ENCODE results near the gene SFXN2. TPM values are rescaled to one million over a fixed set of nuclear protein-coding genes. Genes with fewer than 3 reads are reported as not detected.
"Not testable (repeated sequence)": the region's sequence is repeated elsewhere in the genome, so short reads cannot be mapped to it uniquely, and the experiment has no call there.

The SFXN2 gene
- total RNA-seq, 1 experiment from 2014 or later = 11.6 TPM

DNA sequence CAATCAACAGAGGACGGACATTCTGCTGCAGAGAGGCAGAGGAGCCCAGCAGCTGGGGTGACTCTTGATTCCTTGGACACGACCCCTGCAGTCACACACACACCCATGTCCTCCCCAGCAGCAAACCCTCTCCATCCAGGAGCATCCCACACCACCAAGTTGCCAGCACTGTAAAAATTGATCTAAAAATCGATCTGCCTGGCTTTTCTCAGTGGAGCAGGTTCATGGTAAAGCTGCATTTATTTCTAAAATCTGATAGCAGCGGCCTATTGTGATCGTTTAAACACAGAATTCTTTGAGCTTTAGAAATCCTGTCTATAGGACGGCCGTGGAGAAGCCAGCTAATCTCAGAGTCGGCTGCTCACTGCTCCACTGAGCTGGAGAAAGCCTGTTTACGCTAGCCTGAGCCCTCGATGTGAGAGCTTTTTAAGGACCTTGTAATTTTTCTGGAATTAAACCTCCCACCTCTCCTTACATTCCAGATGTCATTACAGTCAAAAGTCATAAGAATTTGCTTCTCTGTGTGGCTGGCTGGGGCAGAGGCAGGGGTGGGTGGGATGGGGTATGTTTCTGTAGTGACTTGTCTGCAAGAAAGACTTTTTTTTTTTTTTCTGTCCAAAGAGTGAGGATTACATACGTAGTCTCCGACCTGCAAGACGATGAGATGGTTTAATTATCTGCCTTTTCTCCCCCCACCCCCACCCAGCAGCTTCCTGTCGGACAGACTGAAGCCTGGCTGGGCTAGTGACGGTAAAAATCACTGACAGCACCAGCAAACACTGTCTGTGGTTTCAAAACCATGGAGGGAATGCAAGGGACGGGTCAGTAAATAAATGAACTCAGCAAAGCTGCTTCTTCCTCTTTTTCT, 38.5 kb upstream of the SFXN2 start:
- peak; percentile 24 for DNase-seq
- H3K4me3 ChIP-seq (ENCODE audit: insufficient read depth, low read depth, low read length) = no peak overlapping the region
- no peaks in the 10 kb centered on the region for H3K36me3 ChIP-seq (replicated peaks; ENCODE audit: control insufficient read depth, insufficient read depth, low read length)

GRCh38 chr10:102676534-102677315, 37.7 kb upstream of the SFXN2 start:
- peak; percentile 39 for DNase-seq
- Histone ChIP-seq H3K27me3 (ENCODE audit: control insufficient read depth, insufficient read depth, low read length) (no peaks in the 10 kb centered on the region), H3K36me3 (replicated peaks; ENCODE audit: control insufficient read depth, insufficient read depth, low read length) (no peaks in the 10 kb centered on the region), H3K4me3 (ENCODE audit: insufficient read depth, low read depth, low read length) (no peak overlapping the region)

More for the DNA sequence above, 38.5 kb upstream of the SFXN2 start:
- H3K27me3 ChIP-seq (ENCODE audit: control insufficient read depth, insufficient read depth, low read length) = no peaks in the 10 kb centered on the region

DNA sequence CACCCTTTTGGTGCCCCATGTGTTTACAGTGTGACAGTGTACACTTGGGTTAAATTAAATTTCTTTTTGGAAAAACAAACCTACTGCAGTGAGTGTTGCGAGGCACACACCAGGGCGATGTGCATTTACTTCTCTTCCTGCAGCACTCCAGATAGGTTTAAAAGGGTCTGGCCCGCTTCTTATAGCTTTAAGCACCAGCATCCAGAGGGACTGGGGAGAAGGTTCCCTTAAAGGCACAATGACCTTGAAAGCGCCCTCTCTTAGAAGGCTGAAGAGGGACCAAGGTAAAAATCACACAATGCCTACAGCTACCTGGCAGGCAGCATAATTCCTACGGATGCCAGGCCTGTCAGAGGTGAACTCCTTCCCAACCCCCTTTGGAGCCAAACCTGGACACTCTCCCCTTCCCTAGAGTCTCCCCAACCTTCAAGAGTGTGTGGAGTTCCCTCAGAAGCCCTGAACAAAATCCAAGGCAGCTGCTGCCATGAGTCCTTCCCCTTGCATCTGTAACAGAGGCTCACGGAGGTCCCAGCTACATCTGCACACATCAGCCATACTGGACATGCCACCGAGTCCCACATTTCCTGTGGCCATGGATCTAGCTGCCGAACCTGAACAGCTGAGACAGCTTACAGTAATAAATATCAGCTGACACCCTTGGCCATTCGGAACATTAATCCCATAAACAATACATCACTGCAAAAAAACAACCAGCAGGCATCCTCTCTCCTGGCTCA, 36.9 kb upstream of the SFXN2 start:
- DNase-seq = no peak
- Histone ChIP-seq H3K36me3 (replicated peaks; ENCODE audit: control insufficient read depth, insufficient read depth, low read length) (no peaks in the 10 kb centered on the region), H3K4me3 (ENCODE audit: insufficient read depth, low read depth, low read length) (no peak overlapping the region), H3K27me3 (ENCODE audit: control insufficient read depth, insufficient read depth, low read length) (no peaks in the 10 kb centered on the region)

DNA sequence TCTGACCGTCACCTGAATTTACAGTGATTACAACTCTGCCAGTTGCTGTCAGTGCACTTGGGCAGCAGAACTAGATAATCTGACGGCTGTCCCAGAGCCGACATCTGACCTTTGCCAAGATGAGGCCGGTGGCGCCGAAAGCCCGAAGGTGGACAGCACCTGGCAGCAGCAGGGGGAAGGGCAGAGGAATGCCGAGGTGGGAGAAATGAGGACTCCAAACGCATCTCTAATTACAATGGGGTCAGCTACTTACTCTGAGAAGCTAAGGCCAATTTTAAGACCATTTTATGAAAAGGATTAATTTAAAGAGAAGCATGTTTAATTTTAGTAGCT, 36.4 kb upstream of the SFXN2 start:
- Histone ChIP-seq H3K36me3 (replicated peaks; ENCODE audit: control insufficient read depth, insufficient read depth, low read length) (no peaks in the 10 kb centered on the region), H3K27me3 (ENCODE audit: control insufficient read depth, insufficient read depth, low read length) (no peaks in the 10 kb centered on the region), H3K4me3 (ENCODE audit: insufficient read depth, low read depth, low read length) (no peak overlapping the region)
- DNase-seq = peak; percentile 46

GRCh38 chr10:102678842-102679289, 35.6 kb upstream of the SFXN2 start:
- no peaks in the 10 kb centered on the region for H3K27me3 ChIP-seq (ENCODE audit: control insufficient read depth, insufficient read depth, low read length)
- no peak overlapping the region for H3K4me3 ChIP-seq (ENCODE audit: insufficient read depth, low read depth, low read length)
- DNase-seq = peak; percentile 93
- H3K36me3 ChIP-seq (replicated peaks; ENCODE audit: control insufficient read depth, insufficient read depth, low read length) = no peaks in the 10 kb centered on the region

DNA sequence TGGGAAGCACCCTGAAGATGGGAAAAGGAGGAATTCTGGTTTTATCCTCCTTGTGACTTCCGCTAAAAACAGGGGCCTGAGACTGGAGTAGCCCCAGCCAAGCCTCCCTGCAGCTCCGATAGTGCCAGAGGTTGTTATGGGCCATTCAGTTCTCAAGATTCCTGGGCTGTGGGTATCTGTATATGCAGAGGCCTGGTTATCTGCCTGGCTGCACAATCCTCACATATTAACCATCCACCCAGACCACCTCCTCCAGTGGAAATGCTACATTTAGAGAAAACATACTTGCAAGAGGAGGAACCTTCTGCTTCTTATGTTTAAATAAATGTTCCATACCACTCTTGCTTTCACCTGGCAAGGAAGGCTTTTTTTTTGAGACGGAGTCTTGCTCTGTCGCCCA, 34.8 kb upstream of the SFXN2 start:
- no peak overlapping the region for H3K4me3 ChIP-seq (ENCODE audit: insufficient read depth, low read depth, low read length)
- H3K36me3 ChIP-seq (replicated peaks; ENCODE audit: control insufficient read depth, insufficient read depth, low read length) = no peaks in the 10 kb centered on the region
- DNase-seq = no peak
- no peaks in the 10 kb centered on the region for H3K27me3 ChIP-seq (ENCODE audit: control insufficient read depth, insufficient read depth, low read length)

- DNase-seq = no peak
- Histone ChIP-seq H3K36me3 (replicated peaks; ENCODE audit: control insufficient read depth, insufficient read depth, low read length) (peaks cover 4% of the 10 kb centered on the region), H3K27me3 (ENCODE audit: control insufficient read depth, insufficient read depth, low read length) (no peaks in the 10 kb centered on the region), H3K4me3 (ENCODE audit: insufficient read depth, low read depth, low read length) (no peak overlapping the region)
These were observed 32.7 kb upstream of the SFXN2 start for GRCh38 chr10:102681696-102682095.

- peak; percentile 27 for DNase-seq
- no peak overlapping the region for H3K4me3 ChIP-seq (ENCODE audit: insufficient read depth, low read depth, low read length)
- H3K27me3 ChIP-seq (ENCODE audit: control insufficient read depth, insufficient read depth, low read length) = no peaks in the 10 kb centered on the region
- H3K36me3 ChIP-seq (replicated peaks; ENCODE audit: control insufficient read depth, insufficient read depth, low read length) = peaks cover 4% of the 10 kb centered on the region
These were observed 32.0 kb upstream of the SFXN2 start for GRCh38 chr10:102682416-102682815.

- DNase-seq = no peak
- H3K4me3 ChIP-seq (ENCODE audit: insufficient read depth, low read depth, low read length) = no peak overlapping the region
- no peaks in the 10 kb centered on the region for H3K27me3 ChIP-seq (ENCODE audit: control insufficient read depth, insufficient read depth, low read length)
- peaks cover 4% of the 10 kb centered on the region for H3K36me3 ChIP-seq (replicated peaks; ENCODE audit: control insufficient read depth, insufficient read depth, low read length)
These were observed 31.5 kb upstream of the SFXN2 start for GRCh38 chr10:102682981-102683380.

DNA sequence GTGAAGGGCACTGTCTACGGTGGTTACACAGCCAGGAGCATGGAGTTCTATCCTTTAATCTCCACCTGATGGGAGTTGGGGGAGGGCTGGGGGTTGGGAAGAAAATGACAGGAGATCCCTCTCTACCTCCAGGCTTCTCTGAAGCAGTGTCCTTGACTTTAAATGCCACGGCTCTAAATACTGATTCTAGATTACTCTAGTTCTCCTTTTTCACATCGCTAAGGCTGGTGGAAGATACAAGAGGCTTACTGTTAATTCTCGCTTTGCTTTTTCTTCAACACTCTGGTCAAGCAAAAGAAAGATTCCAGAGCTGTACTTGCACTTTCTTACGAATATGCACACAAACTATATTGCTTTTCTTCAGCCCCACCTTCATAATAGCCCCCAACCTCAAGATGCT, 30.7 kb upstream of the SFXN2 start:
- Histone ChIP-seq H3K4me3 (ENCODE audit: insufficient read depth, low read depth, low read length) (no peak overlapping the region), H3K36me3 (replicated peaks; ENCODE audit: control insufficient read depth, insufficient read depth, low read length) (peaks cover 4% of the 10 kb centered on the region), H3K27me3 (ENCODE audit: control insufficient read depth, insufficient read depth, low read length) (no peaks in the 10 kb centered on the region)
- DNase-seq = no peak

DNA sequence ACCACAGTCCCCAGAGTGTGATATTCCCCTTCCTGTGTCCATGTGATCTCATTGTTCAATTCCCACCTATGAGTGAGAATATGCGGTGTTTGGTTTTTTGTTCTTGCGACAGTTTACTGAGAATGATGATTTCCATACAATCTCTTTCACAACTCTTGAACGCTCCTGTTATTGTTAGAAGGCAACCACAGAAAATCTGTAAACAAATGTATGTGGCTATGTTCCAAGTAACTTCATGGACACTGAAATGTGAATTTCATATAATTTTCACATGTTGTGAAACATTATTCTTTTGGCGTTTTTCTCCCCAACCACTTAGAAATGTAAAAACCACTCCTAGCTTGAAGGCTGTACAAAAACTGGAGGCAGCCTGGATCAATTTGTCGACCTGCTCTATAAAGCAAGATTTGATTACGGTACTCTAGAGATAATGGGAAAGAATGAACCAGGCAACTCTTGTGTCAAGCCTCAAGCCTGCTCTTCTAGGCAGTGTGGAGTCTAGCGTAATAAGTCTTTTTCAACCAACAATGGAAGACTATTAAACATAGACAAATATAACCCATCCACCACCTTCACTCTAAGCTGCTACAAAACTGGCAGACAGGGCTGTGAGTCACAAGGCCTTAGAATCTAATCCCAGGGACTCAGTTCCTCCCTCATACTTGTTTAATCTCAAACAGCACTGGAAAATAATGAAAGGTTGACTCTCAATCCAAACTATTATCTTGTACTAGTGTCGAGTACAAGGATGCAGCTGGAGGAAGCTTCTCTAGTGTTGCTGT, 23.0 kb upstream of the SFXN2 start:
- Histone ChIP-seq H3K36me3 (replicated peaks; ENCODE audit: control insufficient read depth, insufficient read depth, low read length) (no peaks in the 10 kb centered on the region), H3K27me3 (ENCODE audit: control insufficient read depth, insufficient read depth, low read length) (no peaks in the 10 kb centered on the region), H3K4me3 (ENCODE audit: insufficient read depth, low read depth, low read length) (no peak overlapping the region)
- DNase-seq = no peak

- DNase-seq; H3K36me3 ChIP-seq (replicated peaks; ENCODE audit: control insufficient read depth, insufficient read depth, low read length); H3K4me3 ChIP-seq (ENCODE audit: insufficient read depth, low read depth, low read length); H3K27me3 ChIP-seq (ENCODE audit: control insufficient read depth, insufficient read depth, low read length): not testable (repeated sequence)
These were observed 19.0 kb upstream of the SFXN2 start for GRCh38 chr10:102695401-102695800.

GRCh38 chr10:102696736-102697135, 17.7 kb upstream of the SFXN2 start:
- DNase-seq = no peak
- H3K36me3 ChIP-seq (replicated peaks; ENCODE audit: control insufficient read depth, insufficient read depth, low read length) = peaks cover 6% of the 10 kb centered on the region
- H3K27me3 ChIP-seq (ENCODE audit: control insufficient read depth, insufficient read depth, low read length) = no peaks in the 10 kb centered on the region
- H3K4me3 ChIP-seq (ENCODE audit: insufficient read depth, low read depth, low read length) = no peak overlapping the region

GRCh38 chr10:102698894-102699293, 15.5 kb upstream of the SFXN2 start:
- no peak for DNase-seq
- Histone ChIP-seq H3K4me3 (ENCODE audit: insufficient read depth, low read depth, low read length) (no peak overlapping the region), H3K36me3 (replicated peaks; ENCODE audit: control insufficient read depth, insufficient read depth, low read length) (peaks cover 6% of the 10 kb centered on the region), H3K27me3 (ENCODE audit: control insufficient read depth, insufficient read depth, low read length) (no peaks in the 10 kb centered on the region)
